Lung (tissue), 12 donors: ENCODE data around the gene OGDHL. TPM values are rescaled to one million over a fixed set of nuclear protein-coding genes. Genes with fewer than 3 reads are reported as not detected.

Source experiments
- ATAC-seq: fragments of 200-7000 bp; cut with Tn5 transposase; one replicate; pipeline ENCODE4 v1.9.1; 2020; ENCODE audit warnings: moderate number of reproducible peaks; ENCODE audit not compliant: insufficient read depth, low FRiP score
- DNase-seq, 3 donors: peaks; one replicate each; pipeline ENCODE4 v3.0.0-alpha.2; 2013 to 2017
- H3K27ac ChIP-seq, 2 donors: one replicate each; pipeline ENCODE4 v1.5.1; 2013; ENCODE audit warnings: mild to moderate bottlenecking in 2 of 2, moderate library complexity in 2 of 2, control low read depth in 1 of 2, inconsistent platforms in 1 of 2, low read depth in 1 of 2, low read length in 1 of 2
- H3K27me3 ChIP-seq, 3 donors: one replicate each; pipeline ENCODE4 v1.5.1; 2013; ENCODE audit warnings: low read length in 2 of 3; ENCODE audit not compliant: control insufficient read depth in 3 of 3, insufficient read depth in 3 of 3
- H3K36me3 ChIP-seq, 4 donors: one replicate each; pipeline ENCODE4 v1.5.1; 2013; ENCODE audit warnings: low read length in 4 of 4, mild to moderate bottlenecking in 1 of 4, moderate library complexity in 1 of 4; ENCODE audit not compliant: control insufficient read depth in 4 of 4, insufficient read depth in 4 of 4
- H3K4me1 ChIP-seq, 5 donors: one replicate each; pipeline ENCODE4 v1.5.1; 2013; ENCODE audit warnings: low read length in 5 of 5, mild to moderate bottlenecking in 2 of 5, moderate library complexity in 1 of 5; ENCODE audit not compliant: control insufficient read depth in 5 of 5, insufficient read depth in 5 of 5
- H3K4me3 ChIP-seq: one replicate; pipeline ENCODE4 v1.5.1; 2013; ENCODE audit warnings: mild to moderate bottlenecking, control low read depth, moderate library complexity
- H3K9ac ChIP-seq, 2 donors: one replicate each; pipeline ENCODE4 v1.5.1; 2013; ENCODE audit warnings: low read length in 2 of 2, control low read depth in 1 of 2; ENCODE audit not compliant: insufficient read depth in 1 of 2
- H3K9me3 ChIP-seq, 4 donors: one replicate each; pipeline ENCODE4 v1.5.1; 2013; ENCODE audit warnings: low read length in 3 of 4, mild to moderate bottlenecking in 1 of 4, moderate library complexity in 1 of 4; ENCODE audit not compliant: control insufficient read depth in 4 of 4, insufficient read depth in 3 of 4
- CTCF ChIP-seq: IDR thresholded peaks from 2 replicates; pipeline ENCODE4 v1.5.1; 2012; ENCODE audit warnings: mild to moderate bottlenecking; ENCODE audit errors: control extremely low read depth, extremely low read depth
- WGBS, 2 donors: extraction: QIAGEN DNeasy Blood & Tissue Kit; methylation state at CpG; one replicate each; pipeline ENCODE4 v1.1.7; 2013; 5-methylcytosine and 5-hydroxymethylcytosine counted together
- polyA plus RNA-seq, 2 donors: library from polyadenylated mRNA; stranded (reverse); fragments of 200-250 nt; gene quantifications; one replicate each; pipeline ENCODE4 v1.2.1, GENCODE V29; 2013
- total RNA-seq, 2 donors: library from RNA; depleted of rRNA in 1 of 2; stranded (reverse); fragments of >200 nt in 1 of 2; gene quantifications; one replicate each; pipeline ENCODE4 v1.2.1, GENCODE V29; 2014 to 2021
- donor health status: control.
- donor health status: control.
- donor health status: Bipolar disorder and iron deficiency.
- donor health status: healthy.
- donor health status: DM: yes; HTN: yes; CAD: no.

Gene OGDHL
- total and polyA plus RNA-seq, 4 donors: 0.06 to 0.86 (median 0.15) TPM

DNA sequence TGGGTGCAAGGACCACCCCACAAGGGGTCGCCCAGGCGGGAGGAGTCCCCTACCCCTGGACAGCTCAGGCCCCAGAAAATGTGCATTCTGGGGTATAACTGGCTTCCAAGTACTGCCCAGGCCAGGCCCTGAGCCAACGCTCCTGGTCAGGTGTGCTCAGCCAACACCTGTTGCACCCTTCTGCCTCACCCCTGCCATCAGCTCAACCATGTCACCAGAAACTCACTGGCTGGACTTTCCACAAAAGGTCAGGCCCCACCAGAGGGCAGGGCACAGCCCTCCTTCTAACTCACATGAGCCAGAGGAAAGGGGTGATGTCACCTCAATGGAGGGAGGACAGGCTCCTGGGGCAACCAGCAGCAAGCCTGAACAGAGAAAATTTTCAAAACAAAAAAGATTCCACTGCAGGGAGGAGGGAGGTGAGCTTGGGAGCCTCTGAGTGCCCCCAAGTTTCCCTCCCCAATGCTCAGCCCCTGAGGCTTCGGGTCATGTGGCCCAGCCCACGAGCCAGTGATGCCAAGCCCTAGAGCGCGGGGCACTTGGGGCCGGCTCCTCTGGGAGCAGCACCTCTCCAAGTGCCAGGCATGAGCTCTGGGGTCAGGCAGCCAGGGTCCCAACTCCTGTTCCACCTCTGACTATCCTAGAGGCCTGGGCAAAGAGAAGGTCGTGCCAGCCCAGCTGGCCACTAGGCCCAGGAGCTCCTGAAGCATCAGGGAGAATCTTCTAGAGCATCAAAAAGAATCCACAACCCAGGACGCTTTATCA lies 2.2 kb downstream of the OGDHL start:
- no peak overlapping the region for H3K9ac ChIP-seq
- no peak for TF ChIP-seq CTCF
- peaks cover 0 to 2% (median 0%) of the 10 kb centered on the region in 3 donors for H3K27me3 ChIP-seq
- DNase-seq: no peak
- H3K36me3 ChIP-seq: no peaks in the 10 kb centered on the region
- no peak for ATAC-seq
- 82 to 83% methylated on average over 10 of the region's 10 CpGs for WGBS, 2 donors
- H3K27ac ChIP-seq: no peak overlapping the region
- H3K9me3 ChIP-seq: no peaks in the 10 kb centered on the region
- H3K4me1 ChIP-seq: peaks cover 0 to 8% (median 0%) of the 10 kb centered on the region in 5 donors
- H3K4me3 ChIP-seq: no peak overlapping the region

GRCh38 chr10:49758249-49758930 lies 3.7 kb downstream of the OGDHL start:
- Histone ChIP-seq H3K4me1 (peaks cover 0 to 8% (median 0%) of the 10 kb centered on the region in 5 donors), H3K9ac (no peak overlapping the region), H3K36me3 (no peaks in the 10 kb centered on the region), H3K9me3 (no peaks in the 10 kb centered on the region), H3K27me3 (peaks cover 0 to 2% (median 0%) of the 10 kb centered on the region in 3 donors), H3K27ac (no peak overlapping the region), H3K4me3 (no peak overlapping the region)
- DNase-seq (no peak), ATAC-seq (no peak)
- TF ChIP-seq CTCF: no peak
- WGBS, 2 donors: 88 to 89% methylated on average over 15 of the region's 15 CpGs

- Histone ChIP-seq H3K9me3 (no peaks in the 10 kb centered on the region), H3K36me3 (no peaks in the 10 kb centered on the region), H3K27ac (no peak overlapping the region), H3K9ac (no peak overlapping the region), H3K4me3 (no peak overlapping the region), H3K4me1 (peaks cover 0 to under 1% (median 0%) of the 10 kb centered on the region in 5 donors), H3K27me3 (no peaks in the 10 kb centered on the region)
- no peak for ATAC-seq
- no peak for DNase-seq
- WGBS, 2 donors: 87 to 96% methylated on average over 6 of the region's 6 CpGs
- TF ChIP-seq CTCF: no peak
Observed at GRCh38 chr10:49756641-49757040, 5.5 kb downstream of the OGDHL start.
